ENCODE measurements around the gene CLEC16A.

Gene CLEC16A

GRCh38 chr16:11126399-11127054 is 182.2 kb downstream of the CLEC16A start:
- no peak for DNase-seq (ENCODE audit: low spot score)

DNA sequence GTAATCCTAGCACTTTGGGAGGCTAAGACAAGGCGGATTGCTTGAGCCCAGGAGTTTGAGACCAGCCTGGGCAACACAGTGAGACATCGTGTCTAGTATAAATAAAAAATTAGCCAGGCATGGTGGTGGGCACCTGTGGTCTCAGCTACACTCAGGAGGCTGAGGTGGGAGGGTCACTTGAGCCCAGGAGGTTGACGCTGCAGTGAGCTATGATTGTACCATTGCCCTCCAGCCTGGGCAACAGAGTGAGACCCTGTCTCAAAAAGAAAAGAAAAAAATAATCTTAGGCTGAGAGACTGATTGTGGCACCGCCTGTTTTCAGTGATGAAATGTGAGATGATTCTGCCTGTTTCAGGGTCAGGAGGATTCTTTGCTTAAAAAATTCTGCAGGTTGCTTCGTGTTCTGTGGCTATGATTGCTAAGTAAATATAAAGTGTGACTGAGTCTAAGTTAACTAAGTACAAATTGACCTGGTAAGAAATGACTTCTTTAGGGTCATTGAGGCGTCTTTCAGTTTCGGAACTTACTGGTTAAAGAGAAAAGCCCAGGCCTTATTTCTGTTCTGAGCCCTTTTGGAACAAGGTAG is 183.3 kb downstream of the CLEC16A start:
- DNase-seq (ENCODE audit: low spot score) = no peak

GRCh38 chr16:11128211-11129141 is 184.1 kb downstream of the CLEC16A start:
- no peak for DNase-seq (ENCODE audit: low spot score)

DNA sequence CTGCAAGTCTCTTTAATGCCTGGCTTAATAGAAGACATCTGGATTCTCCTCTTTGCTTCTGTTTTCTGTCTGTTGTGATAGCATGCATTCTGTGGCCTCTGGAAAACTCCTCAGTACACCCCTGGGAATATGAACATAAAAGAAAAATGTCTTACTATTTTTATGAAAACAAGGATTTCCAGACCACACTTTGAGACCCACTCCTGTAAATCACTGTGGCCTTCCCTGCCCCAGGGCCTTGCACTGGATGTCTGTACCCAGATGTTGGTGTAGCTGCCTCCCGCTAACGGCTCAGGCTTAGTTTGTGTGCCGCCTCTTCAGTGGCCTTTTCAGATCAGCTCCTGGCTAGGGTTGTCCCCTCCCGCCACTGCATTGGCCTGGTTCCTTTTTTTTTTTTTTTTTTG is 185.0 kb downstream of the CLEC16A start:
- no peak for DNase-seq (ENCODE audit: low spot score)

- no peak for DNase-seq (ENCODE audit: low spot score)
Observed at GRCh38 chr16:11130978-11131665, 186.8 kb downstream of the CLEC16A start.

GRCh38 chr16:11131706-11132105 is 187.3 kb downstream of the CLEC16A start:
- no peak for DNase-seq (ENCODE audit: low spot score)

DNA sequence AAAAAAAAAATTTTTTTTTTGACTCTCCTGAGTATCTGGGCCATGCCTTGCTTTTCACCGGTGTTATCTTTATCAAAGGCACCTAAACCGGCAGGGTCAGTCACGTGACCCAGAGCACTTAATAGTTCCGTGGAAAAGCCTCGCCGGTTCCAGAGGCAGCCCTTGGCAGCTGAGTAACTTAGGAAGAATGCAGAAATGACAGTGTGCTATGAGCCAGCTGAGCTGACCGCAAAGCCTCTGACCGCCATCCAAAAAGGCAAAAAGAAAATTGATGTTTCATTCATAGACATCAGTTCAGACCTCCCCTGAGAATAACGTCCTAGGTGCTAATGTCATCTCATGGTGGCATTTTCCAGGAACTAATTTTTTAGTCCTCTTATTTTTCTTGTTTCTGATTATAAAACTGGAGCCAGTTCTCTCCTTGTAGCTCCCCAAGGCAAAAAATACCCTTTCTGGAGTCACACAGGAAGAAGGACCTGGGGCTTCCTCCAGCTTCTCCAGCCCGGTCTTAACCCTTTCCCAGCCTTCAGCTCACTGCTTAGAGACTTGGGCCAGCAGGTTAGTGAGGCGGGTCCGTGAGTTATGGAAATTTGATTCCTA is 189.1 kb downstream of the CLEC16A start:
- DNase-seq (ENCODE audit: low spot score) = peak; percentile 92

DNA sequence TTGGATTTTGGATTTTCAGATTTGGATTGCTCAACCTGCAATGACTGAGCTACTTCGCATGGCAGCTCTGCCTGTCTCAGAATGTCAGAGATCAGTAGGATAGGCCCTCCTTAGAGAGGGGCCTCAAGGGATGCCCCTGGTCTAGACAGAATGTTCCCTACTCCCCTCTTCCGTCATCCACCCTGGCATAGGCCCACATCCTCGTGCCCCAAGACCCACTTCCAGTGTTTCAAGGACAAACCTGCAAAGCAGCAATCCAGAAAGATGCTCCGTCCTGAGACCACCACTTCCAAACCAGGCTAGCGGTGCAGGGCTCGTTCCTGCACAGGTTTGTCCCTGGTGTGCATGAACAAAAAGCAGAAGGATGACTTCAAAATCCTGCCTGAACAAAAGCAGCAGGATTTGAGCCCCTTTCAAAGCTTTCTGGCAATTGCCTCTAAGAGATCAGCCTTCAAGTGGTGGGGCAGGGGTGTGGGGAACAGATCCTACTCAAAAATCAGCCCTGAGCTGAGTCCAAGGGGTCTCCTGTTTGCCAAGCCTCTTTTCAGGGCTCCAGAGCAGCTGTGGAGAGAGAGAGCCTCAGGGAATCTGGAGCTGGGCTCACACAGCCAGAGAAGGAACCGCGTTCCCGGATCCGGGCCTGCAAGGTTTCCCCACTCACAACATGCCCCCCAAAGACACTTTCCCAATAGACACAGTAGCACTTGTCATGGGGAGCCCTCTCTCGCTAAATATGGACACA is 190.5 kb downstream of the CLEC16A start:
- no peak for DNase-seq (ENCODE audit: low spot score)

- no peak for DNase-seq (ENCODE audit: low spot score)
Observed at GRCh38 chr16:11135464-11135973, 191.2 kb downstream of the CLEC16A start.

DNA sequence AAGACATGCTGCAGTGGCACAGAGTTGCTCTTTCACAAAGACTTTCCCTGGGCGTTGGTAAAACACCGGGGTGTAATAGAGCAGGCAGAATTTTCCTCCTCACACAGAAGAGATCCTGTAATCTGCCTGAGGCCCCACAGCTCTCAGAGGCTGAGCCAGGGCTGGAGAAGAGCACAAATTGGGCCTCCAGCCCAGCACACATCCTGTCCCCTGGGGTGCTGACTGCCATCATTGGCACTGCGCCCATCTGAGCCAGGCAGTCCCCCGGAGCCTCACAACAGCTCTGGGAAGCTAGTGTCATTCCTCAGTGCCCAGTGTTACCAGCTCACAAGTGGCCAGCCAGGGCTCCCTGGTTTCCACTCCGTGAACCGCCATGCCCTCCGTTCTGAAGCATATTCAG is 192.2 kb downstream of the CLEC16A start:
- DNase-seq (ENCODE audit: low spot score) = no peak

DNA sequence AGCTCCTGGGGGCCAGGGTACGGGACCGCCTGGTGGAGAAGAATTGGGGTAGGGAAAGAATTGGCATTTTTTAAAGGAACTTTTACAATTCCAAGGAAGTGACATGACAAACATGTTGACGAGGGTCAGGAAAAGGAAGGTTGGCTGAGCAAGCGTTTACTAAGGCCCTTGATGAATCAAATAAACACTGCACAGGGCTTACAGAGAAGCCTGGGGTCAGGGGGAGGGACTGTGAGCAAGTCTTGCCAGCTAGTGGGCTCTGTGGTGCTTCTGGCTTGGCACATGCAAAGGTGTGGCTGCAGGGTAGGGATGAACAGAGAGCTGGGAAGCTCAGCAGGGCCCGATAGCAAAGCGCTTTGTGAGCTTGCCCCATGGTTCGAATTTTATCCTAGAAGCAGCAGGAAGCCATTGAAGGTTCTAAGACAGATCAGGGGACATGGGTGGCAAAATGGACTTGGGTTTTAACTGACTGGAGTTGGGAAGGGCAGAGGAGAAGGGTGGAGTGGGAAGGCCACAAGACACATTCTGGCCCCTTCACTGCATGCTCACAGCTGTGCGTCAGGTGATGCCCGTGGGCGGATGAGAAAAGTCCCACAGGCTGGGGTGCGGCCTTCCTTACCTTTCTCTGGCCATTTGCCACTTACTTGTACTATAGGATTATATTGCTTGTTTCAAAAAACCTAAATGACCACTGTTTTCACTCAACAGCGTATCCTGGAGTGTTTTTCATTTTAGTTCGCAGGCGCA is 193.8 kb downstream of the CLEC16A start:
- peak; percentile 9 for DNase-seq (ENCODE audit: low spot score)

DNA sequence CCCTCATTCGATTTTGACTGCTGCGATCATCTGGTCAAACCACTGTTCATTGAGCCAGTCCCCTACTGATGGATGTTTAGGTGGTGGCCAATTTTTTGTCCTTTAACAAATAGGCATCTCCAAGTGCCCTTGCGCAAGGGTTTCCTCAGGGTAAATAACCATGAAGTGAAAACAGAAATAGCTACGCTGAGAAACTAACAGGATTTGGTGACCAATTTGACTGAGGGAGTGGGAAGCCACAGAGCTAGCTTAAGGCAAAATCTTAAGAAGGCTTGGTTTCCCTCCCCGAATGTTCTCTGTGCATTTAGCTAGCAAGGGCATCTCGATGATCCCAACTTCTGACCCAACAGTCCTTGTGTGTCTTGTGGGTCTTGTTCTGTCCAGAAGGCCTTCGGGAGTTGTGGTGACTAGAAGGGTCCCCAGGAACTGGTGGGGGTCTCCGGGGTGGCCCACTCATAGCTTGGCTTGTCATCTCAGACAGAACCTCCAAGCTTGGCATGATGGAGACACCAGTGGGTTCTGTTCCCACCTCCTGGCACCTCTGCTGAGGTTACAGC is 194.5 kb downstream of the CLEC16A start:
- DNase-seq (ENCODE audit: low spot score) = no peak

DNA sequence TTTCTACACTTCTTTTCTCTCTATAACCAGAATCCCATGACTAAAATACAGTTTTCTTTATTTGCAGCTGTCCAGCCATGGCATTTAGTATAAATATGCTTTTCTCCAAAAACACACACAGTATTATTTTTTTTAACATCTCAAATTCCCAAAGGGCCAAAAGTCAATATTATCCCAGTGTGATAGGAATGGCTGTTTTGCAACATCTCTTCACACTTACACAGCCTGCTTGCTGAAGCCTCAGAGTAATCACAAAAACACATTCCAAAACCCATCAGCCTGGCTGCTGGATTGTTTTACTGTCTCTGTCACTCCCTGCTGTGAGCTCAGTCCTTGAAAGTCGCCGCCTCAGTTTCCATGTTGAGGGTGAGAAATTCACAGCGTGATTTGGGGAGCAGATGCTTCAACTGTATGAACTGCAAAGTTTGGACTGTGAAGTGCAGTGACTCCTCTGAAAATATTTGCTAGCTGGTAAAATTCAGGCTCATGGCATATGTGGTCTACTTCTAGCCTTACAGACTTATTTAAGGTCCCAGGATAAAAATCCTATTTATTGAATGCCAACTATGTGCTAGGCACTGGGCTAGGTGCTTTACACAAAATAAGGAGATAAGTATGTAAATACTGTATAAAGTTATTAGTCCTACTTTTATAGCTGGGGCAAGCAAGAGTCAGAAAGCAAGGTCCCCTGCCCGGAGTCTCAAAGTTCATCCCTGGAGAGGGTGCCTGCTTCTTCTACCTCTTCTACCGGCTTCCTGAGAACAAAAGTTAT is 195.1 kb downstream of the CLEC16A start:
- no peak for DNase-seq (ENCODE audit: low spot score)

- peak; percentile 47 for DNase-seq (ENCODE audit: low spot score)
Observed at GRCh38 chr16:11140098-11140375, 195.7 kb downstream of the CLEC16A start.

- no peak for DNase-seq (ENCODE audit: low spot score)
Observed at GRCh38 chr16:11140466-11140865, 196.1 kb downstream of the CLEC16A start.

DNA sequence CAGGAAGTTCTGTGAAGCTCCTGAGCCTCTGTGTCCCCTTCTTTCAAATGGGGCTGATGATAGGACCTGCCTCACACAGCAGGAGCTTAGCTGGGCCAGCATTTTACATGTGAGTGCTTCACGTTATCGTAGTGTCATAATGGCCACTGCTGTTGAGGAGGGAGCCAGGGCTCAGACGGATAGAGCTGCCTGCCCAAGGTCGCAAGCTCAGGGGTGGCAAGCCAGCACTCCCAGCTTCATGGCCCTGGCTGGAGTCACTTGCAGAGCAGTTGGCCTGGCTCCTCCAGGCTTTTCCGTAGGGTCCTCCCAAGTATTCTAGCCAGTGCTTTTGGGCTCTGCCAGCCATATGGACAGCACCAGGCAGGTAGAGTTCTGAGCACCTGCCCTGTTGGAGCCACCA is 196.5 kb downstream of the CLEC16A start:
- no peak for DNase-seq (ENCODE audit: low spot score)

GRCh38 chr16:11141409-11142260 is 197.3 kb downstream of the CLEC16A start:
- no peak for DNase-seq (ENCODE audit: low spot score)

- no peak for DNase-seq (ENCODE audit: low spot score)
Observed at GRCh38 chr16:11142261-11142630, 197.9 kb downstream of the CLEC16A start.

DNA sequence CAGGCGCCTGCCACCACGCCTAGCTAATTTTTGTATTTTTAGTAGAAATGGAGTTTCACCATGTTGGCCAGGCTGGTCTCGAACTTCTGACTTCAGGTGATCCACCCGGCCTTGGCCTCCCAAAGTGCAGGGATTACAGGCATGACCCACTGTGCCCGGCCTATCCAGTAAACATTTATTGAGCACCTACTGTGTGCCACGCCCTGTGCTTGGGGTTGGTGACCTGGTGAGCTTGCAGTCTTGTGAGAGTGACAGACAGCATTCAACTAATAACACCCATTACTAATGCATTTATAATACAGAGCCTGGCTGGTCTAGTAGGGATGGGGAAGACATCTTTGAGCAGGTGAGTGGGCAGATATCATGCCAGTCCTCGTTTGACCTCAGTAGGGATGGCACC is 198.6 kb downstream of the CLEC16A start:
- no peak for DNase-seq (ENCODE audit: low spot score)

All from SW480 (cell line).